Hepatocyte (in vitro differentiated cells): ENCODE data around the gene ITGB3. TPM values are rescaled to one million over a fixed set of nuclear protein-coding genes. Genes with fewer than 3 reads are reported as not detected.
A peak's percentile ranks its signal among the peaks of the same experiment; 100 is the strongest.

Experiments
- DNase-seq: peaks from one replicate; pipeline ENCODE4 v3.0.0-alpha.2; 2016; ENCODE audit warnings: low spot score
- H2AFZ ChIP-seq: fragments of 200-600 bp; sonication (generic); 2 replicates; pipeline ENCODE4 v1.6.0; 2016; ENCODE audit warnings: antibody characterized with exemption, mild to moderate bottlenecking
- H3K27ac ChIP-seq: fragments of 200-600 bp; sonication (generic); 2 replicates; pipeline ENCODE4 v1.5.1; 2016; ENCODE audit warnings: mild to moderate bottlenecking
- H3K27me3 ChIP-seq: fragments of 200-600 bp; sonication (generic); 2 replicates; pipeline ENCODE4 v1.6.1; 2016
- H3K36me3 ChIP-seq: fragments of 200-600 bp; sonication (generic); replicated peaks from 2 replicates; pipeline ENCODE4 v1.5.1; 2016; ENCODE audit warnings: low read depth; ENCODE audit not compliant: insufficient read depth
- H3K4me1 ChIP-seq: fragments of 200-600 bp; sonication (generic); 2 replicates; pipeline ENCODE4 v1.5.1; 2016; ENCODE audit warnings: mild to moderate bottlenecking, moderate library complexity; ENCODE audit not compliant: insufficient read depth
- H3K4me2 ChIP-seq: fragments of 200-600 bp; sonication (generic); 2 replicates; pipeline ENCODE4 v1.6.0; 2016
- H3K4me3 ChIP-seq: fragments of 200-600 bp; sonication (generic); 2 replicates; pipeline ENCODE4 v1.5.1; 2016; ENCODE audit warnings: mild to moderate bottlenecking
- H3K79me2 ChIP-seq: fragments of 200-600 bp; sonication (generic); 2 replicates; pipeline ENCODE4 v1.6.0; 2017; ENCODE audit warnings: mild to moderate bottlenecking
- H3K9me2 ChIP-seq: fragments of 200-600 bp; sonication (generic); replicated peaks from 2 replicates; pipeline ENCODE4 v1.6.0; 2017; ENCODE audit warnings: mild to moderate bottlenecking; ENCODE audit not compliant: insufficient read depth
- H3K9me3 ChIP-seq: fragments of 200-600 bp; sonication (generic); 2 replicates; pipeline ENCODE4 v1.5.1; 2016; ENCODE audit warnings: low read depth, mild to moderate bottlenecking
- H4K20me1 ChIP-seq: fragments of 200-600 bp; sonication (generic); 2 replicates; pipeline ENCODE4 v1.6.0; 2016; ENCODE audit warnings: mild to moderate bottlenecking; ENCODE audit not compliant: insufficient read depth, poor library complexity, severe bottlenecking
- EZH2 ChIP-seq: fragments of 200-600 bp; sonication (generic); IDR thresholded peaks from 2 replicates; pipeline ENCODE4 v1.6.1; 2016; ENCODE audit warnings: antibody characterized with exemption, mild to moderate bottlenecking, borderline replicate concordance
- EZH2phosphoT487 ChIP-seq: fragments of 200-600 bp; sonication (generic); IDR thresholded peaks from one replicate; pipeline ENCODE4 v1.6.1; 2018; ENCODE audit warnings: antibody characterized with exemption, mild to moderate bottlenecking, low read depth, moderate library complexity; ENCODE audit not compliant: unreplicated experiment, severe bottlenecking
- WGBS: methylation state at CpG from one replicate; pipeline ENCODE4 v1.1.6; 2016; ENCODE audit warnings: low lambda C conversion rate; ENCODE audit errors: missing lambda C conversion rate; 5-methylcytosine and 5-hydroxymethylcytosine counted together
- polyA plus RNA-seq: library from polyadenylated mRNA; unstranded; fragments of >200 nt; fragmentation: Nextera tagmentation; extraction: Ambion mirVana; gene quantifications from 2 replicates; pipeline ENCODE4 v1.2.1, GENCODE V29; 2016
- total RNA-seq: library from RNA; depleted of rRNA; stranded (reverse); fragments of >200 nt; gene quantifications from 2 replicates; pipeline ENCODE4 v1.2.3, GENCODE V29; 2014
- TF ChIP-seq, protein P1 (sequence below): fragments of 200-600 bp; sonication (generic); IDR thresholded peaks from 2 replicates; pipeline ENCODE4 v1.5.1; 2016; ENCODE audit warnings: antibody characterized with exemption, mild to moderate bottlenecking; ENCODE audit not compliant: poor library complexity

The ITGB3 gene
- total and polyA plus RNA-seq, 2 experiments from 2014 or later: 0.66 to 1.4 TPM

DNA sequence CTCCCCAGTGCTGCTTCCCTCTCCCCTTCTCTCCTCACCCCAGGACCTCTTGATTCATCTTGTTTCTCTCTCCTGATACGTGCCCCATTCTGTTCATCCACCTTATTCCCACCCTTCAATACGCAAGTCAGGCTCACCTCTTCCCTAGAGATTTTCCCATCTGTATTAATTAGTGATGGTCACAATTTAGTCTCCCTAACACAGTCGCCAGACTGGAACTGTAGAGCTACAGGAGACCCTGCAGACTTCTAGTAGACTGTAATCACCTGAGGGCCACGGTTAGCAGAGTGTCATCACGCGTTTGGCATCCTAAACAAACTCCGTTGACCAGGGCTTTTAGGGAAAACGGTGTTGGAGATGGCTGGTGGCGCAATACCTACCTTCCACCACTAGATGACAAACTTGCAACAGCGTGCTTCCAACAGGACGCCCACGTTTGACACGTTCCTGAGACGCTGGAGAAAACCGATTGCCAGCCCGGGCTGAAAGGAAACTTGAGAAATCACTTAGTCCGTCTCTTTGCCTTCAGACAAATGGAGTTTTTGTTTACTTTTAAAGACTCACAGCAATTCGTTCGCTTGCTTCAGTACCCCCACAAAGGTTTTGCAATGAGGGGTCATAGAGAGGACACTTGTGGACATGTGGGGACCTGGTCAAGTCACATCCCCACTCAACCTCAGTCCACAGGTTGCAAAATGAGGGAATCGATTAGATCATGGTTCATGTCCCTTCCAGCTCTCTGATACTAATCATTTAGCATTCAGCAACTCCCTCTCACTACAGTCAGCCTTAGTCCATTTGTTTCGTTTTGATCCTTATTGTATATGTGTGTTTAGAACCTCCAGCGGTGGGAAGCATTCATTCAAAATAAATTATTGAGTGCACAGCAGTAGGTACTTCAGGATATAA lies 23.8 kb upstream of the ITGB3 start:
- Histone ChIP-seq H2AFZ (peak overlapping the region; percentile 39), H3K4me2 (peak overlapping the region; percentile 69), H3K4me3 (no peak overlapping the region), H3K27me3 (no peaks in the 10 kb centered on the region), H3K79me2 (no peaks in the 10 kb centered on the region), H4K20me1 (no peaks in the 10 kb centered on the region), H3K9me2 (no peaks in the 10 kb centered on the region), H3K4me1 (no peaks in the 10 kb centered on the region), H3K36me3 (no peaks in the 10 kb centered on the region), H3K9me3 (no peaks in the 10 kb centered on the region), H3K27ac (peak overlapping the region; percentile 17)
- TF ChIP-seq EZH2: no peak
- TF ChIP-seq, protein P1, sequence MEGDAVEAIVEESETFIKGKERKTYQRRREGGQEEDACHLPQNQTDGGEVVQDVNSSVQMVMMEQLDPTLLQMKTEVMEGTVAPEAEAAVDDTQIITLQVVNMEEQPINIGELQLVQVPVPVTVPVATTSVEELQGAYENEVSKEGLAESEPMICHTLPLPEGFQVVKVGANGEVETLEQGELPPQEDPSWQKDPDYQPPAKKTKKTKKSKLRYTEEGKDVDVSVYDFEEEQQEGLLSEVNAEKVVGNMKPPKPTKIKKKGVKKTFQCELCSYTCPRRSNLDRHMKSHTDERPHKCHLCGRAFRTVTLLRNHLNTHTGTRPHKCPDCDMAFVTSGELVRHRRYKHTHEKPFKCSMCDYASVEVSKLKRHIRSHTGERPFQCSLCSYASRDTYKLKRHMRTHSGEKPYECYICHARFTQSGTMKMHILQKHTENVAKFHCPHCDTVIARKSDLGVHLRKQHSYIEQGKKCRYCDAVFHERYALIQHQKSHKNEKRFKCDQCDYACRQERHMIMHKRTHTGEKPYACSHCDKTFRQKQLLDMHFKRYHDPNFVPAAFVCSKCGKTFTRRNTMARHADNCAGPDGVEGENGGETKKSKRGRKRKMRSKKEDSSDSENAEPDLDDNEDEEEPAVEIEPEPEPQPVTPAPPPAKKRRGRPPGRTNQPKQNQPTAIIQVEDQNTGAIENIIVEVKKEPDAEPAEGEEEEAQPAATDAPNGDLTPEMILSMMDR: peak; percentile 92
- no peak for TF ChIP-seq EZH2phosphoT487
- WGBS: 15% methylated on average over 22 of the region's 22 CpGs
- DNase-seq: peak; percentile 94

DNA sequence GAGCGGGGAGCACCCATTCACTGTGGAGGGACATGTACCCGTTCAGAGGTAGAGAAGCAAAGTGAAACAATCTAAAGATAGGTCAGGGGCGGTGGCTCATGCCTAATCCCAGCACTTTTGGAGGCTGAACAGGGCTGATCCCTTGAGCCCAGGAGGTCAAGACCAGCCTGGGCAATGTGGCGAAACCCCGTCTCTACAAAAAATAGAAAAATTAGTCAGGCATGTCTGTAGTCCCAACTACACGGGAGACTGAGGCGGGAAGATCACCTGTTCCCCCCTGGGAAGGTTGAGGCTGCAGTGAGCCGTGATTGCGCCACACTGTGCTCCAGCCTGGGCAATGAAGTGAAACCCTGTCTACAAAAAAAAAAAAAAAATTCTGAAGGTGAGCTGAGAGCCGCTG lies 22.8 kb upstream of the ITGB3 start:
- Histone ChIP-seq H3K9me3 (no peaks in the 10 kb centered on the region), H3K36me3 (no peaks in the 10 kb centered on the region), H3K4me1 (no peaks in the 10 kb centered on the region), H3K4me2 (no peak overlapping the region), H2AFZ (no peak overlapping the region), H3K27me3 (no peaks in the 10 kb centered on the region), H4K20me1 (no peaks in the 10 kb centered on the region), H3K4me3 (no peak overlapping the region), H3K79me2 (no peaks in the 10 kb centered on the region), H3K9me2 (no peaks in the 10 kb centered on the region), H3K27ac (no peak overlapping the region)
- 83% methylated on average over 10 of the region's 10 CpGs for WGBS
- no peak for DNase-seq
- TF ChIP-seq, protein P1: no peak
- TF ChIP-seq EZH2: no peak
- TF ChIP-seq EZH2phosphoT487: no peak

DNA sequence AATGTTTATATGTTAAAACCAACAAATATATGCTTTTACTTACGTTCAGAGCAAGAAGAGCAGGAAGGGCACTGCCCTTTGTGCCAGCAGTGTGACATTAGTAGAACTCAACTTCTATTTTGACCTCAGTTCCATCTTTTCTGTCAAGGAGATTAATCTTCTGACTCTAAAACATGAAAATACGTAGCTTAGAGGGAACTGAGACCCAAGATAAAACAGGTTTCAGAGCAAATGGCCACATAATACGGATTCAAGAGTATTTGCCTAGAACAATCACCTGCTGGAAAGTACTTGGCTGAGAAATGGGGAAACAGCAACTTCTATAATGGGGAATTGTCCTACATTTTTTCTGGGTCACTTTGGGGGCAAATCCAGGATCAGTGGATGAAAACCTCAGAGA lies 22.3 kb upstream of the ITGB3 start:
- H3K4me3 ChIP-seq: no peak overlapping the region
- no peak overlapping the region for H3K4me2 ChIP-seq
- no peak overlapping the region for H3K27ac ChIP-seq
- no peaks in the 10 kb centered on the region for H3K27me3 ChIP-seq
- DNase-seq: no peak
- no peaks in the 10 kb centered on the region for H4K20me1 ChIP-seq
- no peaks in the 10 kb centered on the region for H3K4me1 ChIP-seq
- no peaks in the 10 kb centered on the region for H3K9me2 ChIP-seq
- no peaks in the 10 kb centered on the region for H3K9me3 ChIP-seq
- WGBS: 89% methylated on average over 3 of the region's 3 CpGs
- no peak for TF ChIP-seq EZH2
- TF ChIP-seq, protein P1: no peak
- no peak for TF ChIP-seq EZH2phosphoT487
- no peaks in the 10 kb centered on the region for H3K36me3 ChIP-seq
- no peak overlapping the region for H2AFZ ChIP-seq
- no peaks in the 10 kb centered on the region for H3K79me2 ChIP-seq
